Cardiac fibroblast (primary cell): Measurements from ENCODE around the gene RETREG3.

ENCODE experiments used
- DNase-seq, 2 donors: peaks; one replicate each; pipeline versions ENCODE4 v3.0.0 to v3.0.0-alpha.2; 2010; ENCODE audit warnings: low read depth in 2 of 2
- H3K4me3 ChIP-seq, 2 donors: replicated peaks in 1 of 2; 1 replicate in 1 of 2; 2 replicates in 1 of 2; pipeline ENCODE4 v1.5.1; 2011; ENCODE audit warnings: low read depth in 2 of 2, low read length in 2 of 2, mild to moderate bottlenecking in 2 of 2, moderate library complexity in 1 of 2
- TF ChIP-seq, protein P1 (sequence below): IDR thresholded peaks from one replicate; pipeline ENCODE4 v1.5.1; 2011; ENCODE audit warnings: low read depth, mild to moderate bottlenecking, low read length, inconsistent platforms

Gene RETREG3, protein sequence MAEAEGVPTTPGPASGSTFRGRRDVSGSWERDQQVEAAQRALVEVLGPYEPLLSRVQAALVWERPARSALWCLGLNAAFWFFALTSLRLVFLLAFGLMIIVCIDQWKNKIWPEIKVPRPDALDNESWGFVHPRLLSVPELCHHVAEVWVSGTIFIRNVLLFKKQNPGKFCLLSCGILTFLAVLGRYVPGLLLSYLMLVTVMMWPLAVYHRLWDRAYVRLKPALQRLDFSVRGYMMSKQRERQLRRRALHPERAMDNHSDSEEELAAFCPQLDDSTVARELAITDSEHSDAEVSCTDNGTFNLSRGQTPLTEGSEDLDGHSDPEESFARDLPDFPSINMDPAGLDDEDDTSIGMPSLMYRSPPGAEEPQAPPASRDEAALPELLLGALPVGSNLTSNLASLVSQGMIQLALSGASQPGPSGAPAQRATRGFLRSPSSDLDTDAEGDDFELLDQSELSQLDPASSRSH

DNA sequence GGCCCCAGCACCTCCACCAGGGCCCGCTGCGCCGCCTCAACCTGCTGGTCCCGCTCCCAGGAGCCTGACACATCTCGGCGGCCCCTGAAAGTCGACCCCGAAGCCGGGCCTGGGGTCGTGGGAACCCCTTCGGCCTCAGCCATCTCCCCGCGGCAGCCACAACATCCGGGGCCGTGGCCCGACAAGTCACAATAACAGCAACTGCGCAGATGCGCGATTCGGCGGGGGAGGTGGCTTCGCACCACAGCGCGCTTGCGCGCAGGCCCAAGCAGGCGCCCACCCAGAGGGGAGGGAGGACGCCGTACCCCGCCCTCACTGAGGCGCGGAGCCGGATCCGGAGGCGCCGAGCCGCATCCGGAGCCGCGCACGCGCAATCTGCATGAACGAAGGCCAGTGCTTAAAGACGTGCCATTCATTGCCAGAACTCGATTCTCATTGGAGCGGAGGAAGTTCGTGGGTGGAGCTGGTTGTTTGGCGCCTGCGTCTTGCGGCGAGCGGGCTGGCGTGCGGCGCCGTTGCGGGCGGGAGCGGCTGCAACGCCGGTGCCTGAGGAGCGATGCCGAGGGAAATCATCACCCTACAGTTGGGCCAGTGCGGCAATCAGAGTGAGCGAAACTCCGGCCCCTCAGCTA lies at the start of gene RETREG3, which contains the start of gene TUBG1:
TSS of gene RETREG3 (minus strand) at position 193 of the 632 bp plus-strand sequence. CDS start at position 143, 50 bp downstream.
TSS of gene TUBG1 (plus strand) at position 502 of the 632 bp plus-strand sequence. CDS start at position 557, 55 bp downstream.
- peak; percentile 99 for DNase-seq
- H3K4me3 ChIP-seq = peak within 1 kb of the TSS; percentile 90 to 97
- TF ChIP-seq, protein P1, sequence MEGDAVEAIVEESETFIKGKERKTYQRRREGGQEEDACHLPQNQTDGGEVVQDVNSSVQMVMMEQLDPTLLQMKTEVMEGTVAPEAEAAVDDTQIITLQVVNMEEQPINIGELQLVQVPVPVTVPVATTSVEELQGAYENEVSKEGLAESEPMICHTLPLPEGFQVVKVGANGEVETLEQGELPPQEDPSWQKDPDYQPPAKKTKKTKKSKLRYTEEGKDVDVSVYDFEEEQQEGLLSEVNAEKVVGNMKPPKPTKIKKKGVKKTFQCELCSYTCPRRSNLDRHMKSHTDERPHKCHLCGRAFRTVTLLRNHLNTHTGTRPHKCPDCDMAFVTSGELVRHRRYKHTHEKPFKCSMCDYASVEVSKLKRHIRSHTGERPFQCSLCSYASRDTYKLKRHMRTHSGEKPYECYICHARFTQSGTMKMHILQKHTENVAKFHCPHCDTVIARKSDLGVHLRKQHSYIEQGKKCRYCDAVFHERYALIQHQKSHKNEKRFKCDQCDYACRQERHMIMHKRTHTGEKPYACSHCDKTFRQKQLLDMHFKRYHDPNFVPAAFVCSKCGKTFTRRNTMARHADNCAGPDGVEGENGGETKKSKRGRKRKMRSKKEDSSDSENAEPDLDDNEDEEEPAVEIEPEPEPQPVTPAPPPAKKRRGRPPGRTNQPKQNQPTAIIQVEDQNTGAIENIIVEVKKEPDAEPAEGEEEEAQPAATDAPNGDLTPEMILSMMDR = peak; percentile 49

DNA sequence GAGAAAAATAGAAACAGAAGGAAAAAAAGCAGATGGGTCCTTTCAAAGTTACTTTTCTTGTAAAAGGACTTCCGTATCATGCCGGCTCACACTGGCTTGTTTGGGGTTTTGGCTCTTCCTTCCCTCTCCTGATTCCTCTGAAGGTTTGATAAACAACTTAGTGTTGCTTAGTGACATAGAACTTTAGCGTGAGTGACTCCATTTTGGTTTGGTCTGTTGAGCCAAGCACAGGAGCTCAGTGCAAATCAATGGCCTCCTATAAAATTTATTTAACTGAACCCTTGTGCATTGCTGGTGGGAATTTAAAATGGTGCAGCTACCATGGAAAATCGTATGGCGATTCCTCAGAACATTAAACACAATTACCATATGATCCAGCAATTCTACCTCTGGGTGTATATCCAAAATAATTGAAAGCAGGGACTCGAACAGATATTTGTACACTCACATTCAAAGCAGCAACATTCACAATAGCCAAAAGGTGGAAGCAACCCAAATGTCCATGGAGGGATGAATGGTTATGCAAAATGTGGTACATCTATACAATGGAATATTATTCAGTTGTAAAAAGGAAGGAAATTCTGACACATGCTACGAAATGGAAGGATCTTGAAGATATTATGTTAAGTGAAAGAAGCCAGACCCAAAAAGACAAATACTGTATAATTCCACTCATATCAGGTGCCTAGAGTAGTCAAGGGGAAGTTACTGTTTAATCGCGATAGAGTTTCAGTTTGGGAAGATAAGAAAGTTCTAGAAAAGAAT lies 48.8 kb upstream of the RETREG3 start:
- TF ChIP-seq, protein P1 = no peak
- DNase-seq = no peak

DNA sequence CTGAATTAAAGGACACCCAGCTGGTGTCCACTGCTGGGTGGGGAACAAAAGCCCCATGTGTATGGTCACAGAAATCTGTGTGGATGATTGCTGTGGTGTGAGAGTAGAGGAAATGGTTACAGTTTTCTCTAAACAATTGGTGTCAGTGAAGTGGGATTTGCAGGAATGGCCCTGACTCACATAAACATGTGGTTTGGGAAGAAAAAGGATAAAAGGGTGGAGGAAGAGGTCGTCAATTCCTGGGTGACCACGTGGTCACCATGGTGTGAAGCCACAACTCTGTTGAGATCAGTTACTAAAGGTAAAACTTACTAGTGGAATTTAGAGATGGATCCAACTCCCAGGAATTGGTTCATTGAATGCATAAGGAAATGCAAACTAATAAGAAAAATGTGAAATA lies 46.4 kb upstream of the RETREG3 start:
- DNase-seq = peak in 1 of 2 donors; percentile 19
- no peak overlapping the region for H3K4me3 ChIP-seq
- TF ChIP-seq, protein P1 = no peak

More for the DNA sequence above, 48.8 kb upstream of the RETREG3 start:
- H3K4me3 ChIP-seq = no peak overlapping the region

DNA sequence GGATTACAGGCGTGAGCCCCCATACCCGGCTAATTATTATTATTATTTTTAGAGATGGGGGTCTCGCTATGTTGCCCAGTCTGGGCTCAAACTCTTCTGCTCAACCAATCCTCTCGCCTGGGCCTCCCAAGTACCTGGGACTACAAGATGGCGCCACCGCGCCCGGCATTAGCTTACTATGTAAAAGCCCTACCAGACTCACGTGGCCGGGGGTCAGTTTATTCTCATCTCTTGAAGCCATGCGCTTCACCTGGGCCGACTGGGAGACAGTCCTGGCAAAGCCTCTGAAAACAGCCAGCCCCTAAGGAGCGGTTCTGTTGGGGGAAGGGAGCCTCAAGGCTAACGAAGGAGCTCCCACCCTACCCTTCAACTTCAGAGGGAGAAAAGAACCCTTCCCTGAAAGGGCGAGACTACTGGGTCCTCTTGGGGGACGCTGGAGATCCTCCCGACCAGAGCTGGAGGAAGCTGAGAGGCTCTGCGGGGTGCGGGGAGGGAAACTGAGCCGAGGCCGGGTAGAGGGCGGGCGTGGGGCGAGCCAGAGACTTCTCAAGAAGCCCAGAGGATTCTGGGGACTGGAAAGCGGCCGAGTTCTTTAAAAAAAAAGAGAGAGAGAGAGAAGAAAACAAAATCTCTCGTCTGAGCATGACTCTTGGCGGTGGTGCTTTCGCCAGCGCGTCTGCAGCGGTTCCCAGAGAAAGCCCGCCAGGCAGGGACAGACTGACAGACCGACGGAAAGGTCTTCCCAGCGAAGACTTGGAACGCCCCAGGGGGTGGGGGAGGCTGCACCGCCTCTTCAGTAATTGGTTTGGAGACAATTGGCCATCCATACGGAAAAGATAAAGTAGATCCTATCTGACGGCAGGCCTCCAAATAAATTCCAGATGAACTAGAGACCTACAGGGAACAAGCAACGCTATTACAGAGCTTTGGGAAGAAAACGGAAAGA lies 44.3 kb upstream of the RETREG3 start:
- H3K4me3 ChIP-seq = peak overlapping the region; percentile 14 to 24
- peak; percentile 73 to 89 for DNase-seq
- TF ChIP-seq, protein P1 = no peak

DNA sequence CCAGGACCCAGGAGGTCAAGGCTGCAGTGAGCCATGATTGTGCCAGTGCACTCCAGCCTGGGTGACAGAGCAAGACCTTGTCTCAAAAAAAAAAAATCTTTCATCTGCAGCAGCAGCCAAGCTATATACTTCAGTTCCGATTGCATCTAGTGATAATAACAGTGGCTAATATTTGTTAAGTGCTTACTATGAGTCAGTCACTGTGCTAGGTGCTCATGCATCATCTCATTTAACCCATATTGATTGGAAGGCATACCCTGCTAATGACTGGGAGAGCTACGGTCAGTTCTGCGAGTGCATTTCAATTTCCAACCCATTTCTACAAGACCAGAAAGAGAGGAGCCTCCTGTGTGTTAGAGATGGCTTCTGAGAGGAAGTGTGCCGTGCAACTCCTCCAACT lies 42.2 kb upstream of the RETREG3 start:
- TF ChIP-seq, protein P1 = no peak

More for the DNA sequence above, 42.2 kb upstream of the RETREG3 start:
- DNase-seq = no peak
- H3K4me3 ChIP-seq = no peak overlapping the region
